Stimulated activated naive CD4-positive, alpha-beta T cell (primary cell): ENCODE data around the gene CIDEA.

ENCODE experiments used
- DNase-seq, 6 experiments: peaks; one replicate each; lab custom pipeline; 2025; lab: John Stamatoyannopoulos, UW

Gene CIDEA

GRCh38 chr18:12274793-12275192 lies 20.6 kb downstream of the CIDEA start:
- DNase-seq, result no peak

GRCh38 chr18:12276736-12277554 lies 22.8 kb downstream of the CIDEA start:
- DNase-seq, result no peak

GRCh38 chr18:12278215-12278671 lies 24.1 kb downstream of the CIDEA start:
- no peak for DNase-seq

- DNase-seq, result no peak
Measured at GRCh38 chr18:12278741-12279682, 24.9 kb downstream of the CIDEA start.

- no peak for DNase-seq
Measured at GRCh38 chr18:12279781-12280531, 25.8 kb downstream of the CIDEA start.

- DNase-seq, result no peak
Measured at GRCh38 chr18:12281861-12282260, 27.7 kb downstream of the CIDEA start.

- DNase-seq, result no peak
Measured at GRCh38 chr18:12282442-12283039, 28.4 kb downstream of the CIDEA start.

GRCh38 chr18:12283256-12283655 lies 29.1 kb downstream of the CIDEA start:
- no peak for DNase-seq

- no peak for DNase-seq
Measured at GRCh38 chr18:12283666-12284065, 29.5 kb downstream of the CIDEA start.

GRCh38 chr18:12287131-12287681 lies 33.0 kb downstream of the CIDEA start:
- DNase-seq, result no peak

- DNase-seq, result no peak
Measured at GRCh38 chr18:12287684-12288402, 33.7 kb downstream of the CIDEA start.

GRCh38 chr18:12288403-12288755 lies 34.2 kb downstream of the CIDEA start:
- no peak for DNase-seq

GRCh38 chr18:12290086-12290485 lies 35.9 kb downstream of the CIDEA start:
- no peak for DNase-seq

- no peak for DNase-seq
Measured at GRCh38 chr18:12291161-12291560, 37.0 kb downstream of the CIDEA start.

- no peak for DNase-seq
Measured at GRCh38 chr18:12291690-12292089, 37.5 kb downstream of the CIDEA start.

- DNase-seq, result no peak
Measured at GRCh38 chr18:12293831-12294230, 39.7 kb downstream of the CIDEA start.

- no peak for DNase-seq
Measured at GRCh38 chr18:12295389-12296086, 41.4 kb downstream of the CIDEA start.

GRCh38 chr18:12296087-12296403 lies 41.9 kb downstream of the CIDEA start:
- DNase-seq, result no peak

GRCh38 chr18:12296457-12296856 lies 42.3 kb downstream of the CIDEA start:
- no peak for DNase-seq

GRCh38 chr18:12299862-12300261 lies 45.7 kb downstream of the CIDEA start:
- DNase-seq, result no peak
